Mammary epithelial cell (primary cell): ENCODE measurements around the gene ST6GALNAC3.

Experiments used
- EZH2 ChIP-seq: IDR thresholded peaks from 2 replicates; pipeline ENCODE4 v1.6.1; 2012; ENCODE audit warnings: low read length, inconsistent platforms, borderline replicate concordance
- TF ChIP-seq, protein P1 (sequence below), 2 donors: IDR thresholded peaks in 1 of 2; conservative IDR thresholded peaks in 1 of 2; 2 replicates each; pipeline ENCODE4 v1.5.1; 2011 to 2012; ENCODE audit warnings: inconsistent platforms in 2 of 2, low read length in 2 of 2, mild to moderate bottlenecking in 2 of 2, control low read depth in 1 of 2, low read depth in 1 of 2; ENCODE audit not compliant: insufficient read depth in 1 of 2; ENCODE audit errors: extremely low read depth in 1 of 2

DNA sequence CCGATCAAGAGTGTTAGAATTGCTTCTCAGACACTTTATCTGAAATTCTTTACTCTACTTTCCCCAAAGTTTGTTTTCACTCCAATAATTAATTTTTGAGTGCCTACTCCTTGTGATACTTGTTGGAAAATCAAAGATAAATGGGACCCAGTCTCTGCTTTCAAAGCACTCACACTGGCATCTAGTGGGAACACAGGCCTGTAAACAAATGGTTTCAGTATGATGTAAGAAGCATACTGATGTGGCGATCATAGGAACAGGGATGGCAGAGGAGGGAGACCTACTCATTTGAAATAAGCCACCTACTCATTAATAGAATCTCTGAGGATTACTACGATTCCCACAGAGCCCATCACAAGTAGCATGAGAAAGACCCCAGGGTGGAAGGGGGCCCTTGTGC, 519.1 kb downstream of the ST6GALNAC3 start:
- TF ChIP-seq, protein P1, sequence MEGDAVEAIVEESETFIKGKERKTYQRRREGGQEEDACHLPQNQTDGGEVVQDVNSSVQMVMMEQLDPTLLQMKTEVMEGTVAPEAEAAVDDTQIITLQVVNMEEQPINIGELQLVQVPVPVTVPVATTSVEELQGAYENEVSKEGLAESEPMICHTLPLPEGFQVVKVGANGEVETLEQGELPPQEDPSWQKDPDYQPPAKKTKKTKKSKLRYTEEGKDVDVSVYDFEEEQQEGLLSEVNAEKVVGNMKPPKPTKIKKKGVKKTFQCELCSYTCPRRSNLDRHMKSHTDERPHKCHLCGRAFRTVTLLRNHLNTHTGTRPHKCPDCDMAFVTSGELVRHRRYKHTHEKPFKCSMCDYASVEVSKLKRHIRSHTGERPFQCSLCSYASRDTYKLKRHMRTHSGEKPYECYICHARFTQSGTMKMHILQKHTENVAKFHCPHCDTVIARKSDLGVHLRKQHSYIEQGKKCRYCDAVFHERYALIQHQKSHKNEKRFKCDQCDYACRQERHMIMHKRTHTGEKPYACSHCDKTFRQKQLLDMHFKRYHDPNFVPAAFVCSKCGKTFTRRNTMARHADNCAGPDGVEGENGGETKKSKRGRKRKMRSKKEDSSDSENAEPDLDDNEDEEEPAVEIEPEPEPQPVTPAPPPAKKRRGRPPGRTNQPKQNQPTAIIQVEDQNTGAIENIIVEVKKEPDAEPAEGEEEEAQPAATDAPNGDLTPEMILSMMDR (conservative IDR thresholded peaks at IDR 0.05 in 1 of 2, IDR thresholded peaks at IDR 0.05 in 1 of 2; ENCODE audit: extremely low read depth in 1 of 2, insufficient read depth in 1 of 2, low read depth in 1 of 2, low read length in 2 of 2), result no peak
- no peak for TF ChIP-seq EZH2
